IMR-90 (cell line): ENCODE results near the gene DHCR24. TPM values are rescaled to one million over a fixed set of nuclear protein-coding genes. Genes with fewer than 3 reads are reported as not detected.

ENCODE experiments used
- ATAC-seq: fragments of 200-7000 bp; cut with Tn5 transposase; 2 replicates; pipeline ENCODE4 v1.9.1; 2020; ENCODE audit warnings: low read depth, mild to moderate bottlenecking, moderate library complexity
- BruUV-seq: library from RNA; stranded (reverse); fragments of 400-500 nt; replicated peaks from 2 replicates; lab custom pipeline; 2021; lab: Mats Ljungman, UMichigan
- CTCF ChIA-PET: fragments of 300-600 bp; formaldehyde crosslinking; extraction: SDS; loops from one replicate; lab custom pipeline; 2021; ENCODE audit warnings: antibody characterized with exemption; lab: Yijun Ruan, JAX
- POLR2A ChIA-PET: fragments of 300-600 bp; sonication (Branson Sonifier 250); formaldehyde crosslinking; loops from one replicate; lab custom pipeline; 2022; ENCODE audit warnings: antibody characterized with exemption; ENCODE audit not compliant: unreplicated experiment; lab: Charles Lee
- DNase-seq: peaks from one replicate; pipeline ENCODE4 v3.0.0; 2013
- H2AFZ ChIP-seq: replicated peaks from 2 replicates; pipeline ENCODE3; 2013; ENCODE audit warnings: low read length, mild to moderate bottlenecking; ENCODE audit not compliant: poor library complexity
- H2AK5ac ChIP-seq: 2 replicates; pipeline ENCODE4 v1.6.1; 2013; ENCODE audit warnings: low read depth, low read length, inconsistent platforms
- H2AK9ac ChIP-seq: replicated peaks from 2 replicates; pipeline ENCODE3; 2013; ENCODE audit warnings: mild to moderate bottlenecking, low read depth, low read length, moderate library complexity; ENCODE audit not compliant: poor library complexity
- H2BK120ac ChIP-seq: 2 replicates; pipeline ENCODE4 v1.6.1; 2013; ENCODE audit warnings: low read depth, low read length, inconsistent platforms
- H2BK15ac ChIP-seq: 3 replicates; pipeline ENCODE4 v1.6.1; 2013; ENCODE audit warnings: low read depth, low read length, inconsistent platforms
- H2BK20ac ChIP-seq: 2 replicates; pipeline ENCODE4 v1.6.1; 2013; ENCODE audit warnings: low read depth, mild to moderate bottlenecking, inconsistent platforms, low read length, moderate library complexity
- H2BK5ac ChIP-seq: 2 replicates; pipeline ENCODE4 v1.6.1; 2013; ENCODE audit warnings: mild to moderate bottlenecking, low read depth, low read length, inconsistent platforms; ENCODE audit not compliant: poor library complexity, severe bottlenecking
- H3K14ac ChIP-seq: replicated peaks from 2 replicates; pipeline ENCODE4 v1.6.1; 2013; ENCODE audit warnings: low read depth, low read length, inconsistent platforms
- H3K18ac ChIP-seq: 2 replicates; pipeline ENCODE4 v1.6.1; 2013; ENCODE audit warnings: low read depth, low read length, control low read depth
- H3K23ac ChIP-seq: 2 replicates; pipeline ENCODE4 v1.6.1; 2013; ENCODE audit warnings: low read depth, low read length, inconsistent platforms
- H3K27ac ChIP-seq: 2 replicates; pipeline ENCODE4 v1.5.1; 2013; ENCODE audit warnings: mild to moderate bottlenecking, control low read depth, low read length; ENCODE audit not compliant: insufficient read depth
- H3K27me3 ChIP-seq: 2 replicates; pipeline ENCODE4 v1.6.1; 2013; ENCODE audit warnings: low read length; ENCODE audit not compliant: control insufficient read depth, insufficient read depth
- H3K36me3 ChIP-seq: 2 replicates; pipeline ENCODE4 v1.6.1; 2013; ENCODE audit warnings: low read length, mixed read lengths; ENCODE audit not compliant: control insufficient read depth, insufficient read depth
- H3K4ac ChIP-seq: 2 replicates; pipeline ENCODE4 v1.6.1; 2013; ENCODE audit warnings: low read depth, low read length, inconsistent platforms
- H3K4me1 ChIP-seq: 2 replicates; pipeline ENCODE4 v1.6.1; 2013; ENCODE audit warnings: low read length, mixed read lengths; ENCODE audit not compliant: control insufficient read depth, insufficient read depth
- H3K4me2 ChIP-seq: 2 replicates; pipeline ENCODE4 v1.6.1; 2013; ENCODE audit warnings: low read depth, mild to moderate bottlenecking, control low read depth, low read length, moderate library complexity
- H3K4me3 ChIP-seq: 2 replicates; pipeline ENCODE4 v1.5.1; 2013; ENCODE audit warnings: low read depth, mild to moderate bottlenecking, control low read depth, low read length, moderate library complexity; ENCODE audit not compliant: insufficient read depth
- H3K56ac ChIP-seq: 2 replicates; pipeline ENCODE4 v1.6.1; 2013; ENCODE audit warnings: low read length, inconsistent platforms; ENCODE audit not compliant: insufficient read depth; ENCODE audit errors: extremely low read depth
- H3K79me1 ChIP-seq, 2 experiments: 2 replicates each; pipeline ENCODE4 v1.6.1; 2013; ENCODE audit warnings: low read length in 2 of 2, inconsistent platforms in 1 of 2, low read depth in 1 of 2
- H3K9ac ChIP-seq: 2 replicates; pipeline ENCODE4 v1.6.1; 2013; ENCODE audit warnings: low read depth, low read length, control low read depth
- H3K9me1 ChIP-seq: 2 replicates; pipeline ENCODE4 v1.6.1; 2013; ENCODE audit warnings: low read length, inconsistent platforms; ENCODE audit not compliant: insufficient read depth
- H3K9me3 ChIP-seq: 2 replicates; pipeline ENCODE4 v1.6.1; 2013; ENCODE audit warnings: low read length; ENCODE audit not compliant: control insufficient read depth, insufficient read depth
- H4K20me1 ChIP-seq: 2 replicates; pipeline ENCODE4 v1.6.1; 2013; ENCODE audit warnings: low read length, inconsistent platforms; ENCODE audit not compliant: insufficient read depth
- H4K5ac ChIP-seq: 2 replicates; pipeline ENCODE4 v1.6.1; 2013; ENCODE audit warnings: mild to moderate bottlenecking, low read depth, low read length, control low read depth
- H4K8ac ChIP-seq, 2 experiments: 2 replicates each; pipeline ENCODE4 v1.6.1; 2013; ENCODE audit warnings: low read depth in 2 of 2, low read length in 2 of 2, control low read depth in 1 of 2, inconsistent platforms in 1 of 2
- H4K91ac ChIP-seq: 2 replicates; pipeline ENCODE4 v1.6.1; 2013; ENCODE audit warnings: low read depth, low read length, inconsistent platforms; ENCODE audit not compliant: insufficient read depth
- BHLHE40 ChIP-seq: fragments of 150-350 bp; IDR thresholded peaks from 2 replicates; pipeline ENCODE4 v1.6.1; 2016; ENCODE audit warnings: mild to moderate bottlenecking, low read depth, low read length
- CEBPB ChIP-seq: IDR thresholded peaks from 2 replicates; pipeline ENCODE4 v1.6.1; 2012; ENCODE audit warnings: low read depth, low read length, improper control_type of control experiment
- CHD1 ChIP-seq: IDR thresholded peaks from 2 replicates; pipeline ENCODE4 v1.6.1; 2012; ENCODE audit warnings: low read depth, low read length, improper control_type of control experiment
- CTCF ChIP-seq: conservative IDR thresholded peaks from 2 replicates; pipeline ENCODE4 v1.5.1; 2012; ENCODE audit warnings: mild to moderate bottlenecking, low read depth, low read length, improper control_type of control experiment
- ELK1 ChIP-seq: fragments of 150-350 bp; IDR thresholded peaks from 2 replicates; pipeline ENCODE4 v1.6.1; 2016; ENCODE audit warnings: low read depth, mild to moderate bottlenecking, low read length, moderate library complexity, borderline replicate concordance
- FOS ChIP-seq: fragments of 150-350 bp; IDR thresholded peaks from 2 replicates; pipeline ENCODE4 v1.6.1; 2016; ENCODE audit warnings: low read depth, low read length
- MAFK ChIP-seq: IDR thresholded peaks from 2 replicates; pipeline ENCODE4 v1.6.1; 2012; ENCODE audit warnings: low read depth, low read length, improper control_type of control experiment
- MAZ ChIP-seq: IDR thresholded peaks from 2 replicates; pipeline ENCODE4 v1.6.1; 2012; ENCODE audit warnings: low read depth, mild to moderate bottlenecking, low read length, improper control_type of control experiment, moderate library complexity, borderline replicate concordance
- MXI1 ChIP-seq: IDR thresholded peaks from 2 replicates; pipeline ENCODE4 v1.6.1; 2012; ENCODE audit warnings: low read depth, mild to moderate bottlenecking, low read length, moderate library complexity, borderline replicate concordance
- NFE2L2 ChIP-seq: fragments of 150-350 bp; IDR thresholded peaks from 2 replicates; pipeline ENCODE4 v1.6.1; 2016; ENCODE audit warnings: low read depth, mild to moderate bottlenecking, low read length
- POLR2A ChIP-seq: IDR thresholded peaks from 2 replicates; pipeline ENCODE4 v1.6.1; 2012; ENCODE audit warnings: mild to moderate bottlenecking, low read depth, low read length
- RAD21 ChIP-seq: IDR thresholded peaks from 2 replicates; pipeline ENCODE4 v1.6.1; 2012; ENCODE audit warnings: low read length, improper control_type of control experiment
- RCOR1 ChIP-seq: IDR thresholded peaks from 2 replicates; pipeline ENCODE4 v1.6.1; 2012; ENCODE audit warnings: mild to moderate bottlenecking, low read length, improper control_type of control experiment; ENCODE audit not compliant: insufficient replicate concordance
- RFX5 ChIP-seq: IDR thresholded peaks from 2 replicates; pipeline ENCODE4 v1.8.0; 2012; ENCODE audit warnings: low read depth, mild to moderate bottlenecking, low read length, moderate library complexity
- SMC3 ChIP-seq: fragments of 150-350 bp; IDR thresholded peaks from 2 replicates; pipeline ENCODE4 v1.6.1; 2016; ENCODE audit warnings: low read depth, mild to moderate bottlenecking, antibody characterized with exemption, low read length, moderate library complexity
- WGBS, 2 experiments: methylation state at CpG; one replicate each; pipeline versions ENCODE4 v1.1.5 to v1.1.7; 2013; ENCODE audit warnings: missing lambda C conversion rate in 2 of 2; ENCODE audit not compliant: insufficient read length in 1 of 2; ENCODE audit errors: extremely low coverage in 2 of 2; 5-methylcytosine and 5-hydroxymethylcytosine counted together
- dilution Hi-C: fragments of 300-500 bp; cut with HindIII; formaldehyde crosslinking; loops from one replicate; pipeline ENCODE4 v1.14.3; 2018; ENCODE audit warnings: low sequenced_read_pairs; ENCODE audit not compliant: unreplicated experiment
- in situ Hi-C: fragments of 300-500 bp; cut with MboI; formaldehyde crosslinking; loops from 3 replicates; pipeline ENCODE4 v1.14.3; 2019; ENCODE audit warnings: low sequenced_read_pairs, inconsistent platforms, mixed read lengths
- intact Hi-C: fragments of 100-400 bp; cut with micrococcal nuclease; formaldehyde crosslinking; loops from 2 replicates; pipeline ENCODE4 v1.10.0; 2022
- polyA plus RNA-seq, 3 experiments: library from polyadenylated mRNA; depleted of rRNA; stranded (reverse); fragments of >200 nt; gene quantifications; 2 replicates each; pipeline ENCODE4 v1.2.3, GENCODE V29; 2012; ENCODE audit warnings: low replicate concordance in 1 of 3
- total RNA-seq: library from RNA; depleted of rRNA; stranded (reverse); fragments of >200 nt; gene quantifications from 2 replicates; pipeline ENCODE4 v1.2.3, GENCODE V29; 2012
- TF ChIP-seq, protein P1 (sequence below): fragments of 150-350 bp; IDR thresholded peaks from 2 replicates; pipeline ENCODE4 v1.6.1; 2017; ENCODE audit warnings: mild to moderate bottlenecking, antibody characterized with exemption, low read length, low read depth

Gene DHCR24
- total and polyA plus RNA-seq, 2 of the 4 experiments (the other 2 are of a cell fraction): 130 to 194 TPM

DNA sequence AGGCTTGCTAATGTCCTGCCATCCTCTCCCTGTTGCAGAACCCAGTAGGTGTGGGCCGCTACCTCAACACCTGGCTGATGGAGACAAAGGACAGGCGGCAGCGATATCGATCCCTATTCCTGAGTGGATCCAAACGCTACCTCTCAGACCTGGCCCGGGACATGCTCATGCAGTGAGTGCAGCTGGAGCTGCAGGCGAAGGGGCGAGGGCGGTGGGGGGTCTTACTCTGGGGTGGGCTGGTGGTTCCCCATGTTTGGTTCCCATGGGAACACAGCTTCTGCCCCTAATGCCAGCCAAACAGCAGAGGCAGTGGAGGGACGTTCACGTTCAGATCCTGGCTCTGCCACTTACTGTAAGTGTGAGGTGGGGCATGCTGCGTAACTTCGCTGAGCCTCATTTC, 70.0 kb downstream of the DHCR24 start:
- peaks cover 56% of the 10 kb centered on the region for H3K27me3 ChIP-seq
- no peak overlapping the region for H4K8ac ChIP-seq
- no peak overlapping the region for H2BK20ac ChIP-seq
- dilution Hi-C loops: no loop called here
- H3K9me1 ChIP-seq: no peaks in the 10 kb centered on the region
- no peak overlapping the region for H4K91ac ChIP-seq
- no peaks in the 10 kb centered on the region for H3K4me1 ChIP-seq
- no peak overlapping the region for H2BK5ac ChIP-seq
- H3K4me3 ChIP-seq: no peak overlapping the region
- DNase-seq: no peak
- H2AK5ac ChIP-seq: no peak overlapping the region
- no peak overlapping the region for H3K4me2 ChIP-seq
- H3K56ac ChIP-seq: no peak overlapping the region
- CTCF ChIA-PET: interaction anchor here (0.6 kb wide), 1 partner anchor 1244 kb away, joined by 3 read pairs; no protein-coding TSS in a partner anchor
- no peak overlapping the region for H3K9ac ChIP-seq
- POLR2A ChIA-PET: no interaction called here
- TF ChIP-seq BHLHE40: no peak
- TF ChIP-seq, protein P1, sequence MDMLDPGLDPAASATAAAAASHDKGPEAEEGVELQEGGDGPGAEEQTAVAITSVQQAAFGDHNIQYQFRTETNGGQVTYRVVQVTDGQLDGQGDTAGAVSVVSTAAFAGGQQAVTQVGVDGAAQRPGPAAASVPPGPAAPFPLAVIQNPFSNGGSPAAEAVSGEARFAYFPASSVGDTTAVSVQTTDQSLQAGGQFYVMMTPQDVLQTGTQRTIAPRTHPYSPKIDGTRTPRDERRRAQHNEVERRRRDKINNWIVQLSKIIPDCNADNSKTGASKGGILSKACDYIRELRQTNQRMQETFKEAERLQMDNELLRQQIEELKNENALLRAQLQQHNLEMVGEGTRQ: no peak
- TF ChIP-seq RCOR1: no peak
- TF ChIP-seq MAZ: no peak
- no peak for TF ChIP-seq CTCF
- TF ChIP-seq CHD1: no peak
- TF ChIP-seq ELK1: no peak
- no peak for TF ChIP-seq MXI1
- no peak for TF ChIP-seq RAD21
- TF ChIP-seq CEBPB: no peak
- TF ChIP-seq MAFK: no peak
- no peak for TF ChIP-seq POLR2A
- no peak for TF ChIP-seq NFE2L2
- TF ChIP-seq FOS: no peak
- no peak for TF ChIP-seq RFX5
- TF ChIP-seq SMC3: no peak
- in situ Hi-C loops: loop anchor here (10.0 kb wide), 1 partner anchor 142 kb away; no protein-coding TSS in a partner anchor
- no peak overlapping the region for H3K14ac ChIP-seq
- no peak overlapping the region for H2BK15ac ChIP-seq
- no peak overlapping the region for H2AK9ac ChIP-seq
- H4K20me1 ChIP-seq: no peaks in the 10 kb centered on the region
- no peak overlapping the region for H2AFZ ChIP-seq
- intact Hi-C loops: loop anchor here (10.0 kb wide), 2 partner anchors 742 to 962 kb away; no protein-coding TSS in a partner anchor
- no peak overlapping the region for H2BK120ac ChIP-seq
- WGBS, 2 experiments: no CpG with 5 or more reads among the region's 13 CpGs
- no TSS peak for BruUV-seq
- H3K79me1 ChIP-seq: no peaks in the 10 kb centered on the region
- H3K9me3 ChIP-seq: no peaks in the 10 kb centered on the region
- H3K23ac ChIP-seq: no peak overlapping the region
- H4K5ac ChIP-seq: no peak overlapping the region
- no peak overlapping the region for H3K27ac ChIP-seq
- H3K36me3 ChIP-seq: no peaks in the 10 kb centered on the region
- no peak overlapping the region for H3K18ac ChIP-seq
- ATAC-seq: no peak
- no peak overlapping the region for H3K4ac ChIP-seq
